ENCODE data around the gene RIN1. TPM values are rescaled to one million over a fixed set of nuclear protein-coding genes. Genes with fewer than 3 reads are reported as not detected.

Gene RIN1
- total and polyA plus RNA-seq, 2 of the 13 experiments (the other 11 are each of a cell fraction or from before 2014, with no cell fraction given) = 2.4 to 4.1 TPM

- TF ChIP-seq GFI1 (CRISPR knock-in tag; IDR thresholded peaks at IDR 0.05; ENCODE audit: borderline replicate concordance) (no peak), SP2 (CRISPR knock-in tag; IDR thresholded peaks at IDR 0.05) (peak; percentile 96), ZNF24 (IDR thresholded peaks at IDR 0.05) (no peak), HCFC1 (IDR thresholded peaks at IDR 0.05; ENCODE audit: low read depth, low read length) (peak; percentile 32; the same call in 1 of the 2 replicates), SRF (IDR thresholded peaks at IDR 0.05; ENCODE audit: low read depth, low read length) (no peak), HDAC2 (CRISPR knock-in tag; IDR thresholded peaks at IDR 0.05) (peak; percentile 10), BRD4 (CRISPR knock-in tag; IDR thresholded peaks at IDR 0.05) (peak; percentile 72; the same call in 1 of the 2 replicates), ZNF710 (CRISPR knock-in tag; IDR thresholded peaks at IDR 0.05; ENCODE audit: borderline replicate concordance) (peak; percentile 58; the same call in 1 of the 2 replicates), REST (IDR thresholded peaks at IDR 0.05; ENCODE audit: borderline replicate concordance in 1 of 2, low read depth in 1 of 2, low read length in 2 of 2) (peak in 1 of 2 experiments; percentile 47; a peak in 1 of 4 replicates), IKZF1 (IDR thresholded peaks at IDR 0.05) (no peak), ZBTB38 (CRISPR knock-in tag; IDR thresholded peaks at IDR 0.05) (no peak), NCOR1 (IDR thresholded peaks at IDR 0.05; ENCODE audit: borderline replicate concordance, low read length) (no peak), ZNF124 (CRISPR knock-in tag; IDR thresholded peaks at IDR 0.05) (0 out of 2 replicates have a peak, but pooled peaks have one; percentile 17)
- TF ChIP-seq, protein P1, sequence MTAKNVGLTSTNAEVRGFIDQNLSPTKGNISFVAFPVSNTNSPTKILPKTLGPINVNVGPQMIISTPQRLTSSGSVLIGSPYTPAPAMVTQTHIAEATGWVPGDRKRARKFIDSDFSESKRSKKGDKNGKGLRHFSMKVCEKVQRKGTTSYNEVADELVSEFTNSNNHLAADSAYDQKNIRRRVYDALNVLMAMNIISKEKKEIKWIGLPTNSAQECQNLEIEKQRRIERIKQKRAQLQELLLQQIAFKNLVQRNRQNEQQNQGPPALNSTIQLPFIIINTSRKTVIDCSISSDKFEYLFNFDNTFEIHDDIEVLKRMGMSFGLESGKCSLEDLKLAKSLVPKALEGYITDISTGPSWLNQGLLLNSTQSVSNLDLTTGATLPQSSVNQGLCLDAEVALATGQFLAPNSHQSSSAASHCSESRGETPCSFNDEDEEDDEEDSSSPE (CRISPR knock-in tag; IDR thresholded peaks at IDR 0.05) = peak; percentile 47; the same call in 1 of the 2 replicates
- TF ChIP-seq, protein P2, sequence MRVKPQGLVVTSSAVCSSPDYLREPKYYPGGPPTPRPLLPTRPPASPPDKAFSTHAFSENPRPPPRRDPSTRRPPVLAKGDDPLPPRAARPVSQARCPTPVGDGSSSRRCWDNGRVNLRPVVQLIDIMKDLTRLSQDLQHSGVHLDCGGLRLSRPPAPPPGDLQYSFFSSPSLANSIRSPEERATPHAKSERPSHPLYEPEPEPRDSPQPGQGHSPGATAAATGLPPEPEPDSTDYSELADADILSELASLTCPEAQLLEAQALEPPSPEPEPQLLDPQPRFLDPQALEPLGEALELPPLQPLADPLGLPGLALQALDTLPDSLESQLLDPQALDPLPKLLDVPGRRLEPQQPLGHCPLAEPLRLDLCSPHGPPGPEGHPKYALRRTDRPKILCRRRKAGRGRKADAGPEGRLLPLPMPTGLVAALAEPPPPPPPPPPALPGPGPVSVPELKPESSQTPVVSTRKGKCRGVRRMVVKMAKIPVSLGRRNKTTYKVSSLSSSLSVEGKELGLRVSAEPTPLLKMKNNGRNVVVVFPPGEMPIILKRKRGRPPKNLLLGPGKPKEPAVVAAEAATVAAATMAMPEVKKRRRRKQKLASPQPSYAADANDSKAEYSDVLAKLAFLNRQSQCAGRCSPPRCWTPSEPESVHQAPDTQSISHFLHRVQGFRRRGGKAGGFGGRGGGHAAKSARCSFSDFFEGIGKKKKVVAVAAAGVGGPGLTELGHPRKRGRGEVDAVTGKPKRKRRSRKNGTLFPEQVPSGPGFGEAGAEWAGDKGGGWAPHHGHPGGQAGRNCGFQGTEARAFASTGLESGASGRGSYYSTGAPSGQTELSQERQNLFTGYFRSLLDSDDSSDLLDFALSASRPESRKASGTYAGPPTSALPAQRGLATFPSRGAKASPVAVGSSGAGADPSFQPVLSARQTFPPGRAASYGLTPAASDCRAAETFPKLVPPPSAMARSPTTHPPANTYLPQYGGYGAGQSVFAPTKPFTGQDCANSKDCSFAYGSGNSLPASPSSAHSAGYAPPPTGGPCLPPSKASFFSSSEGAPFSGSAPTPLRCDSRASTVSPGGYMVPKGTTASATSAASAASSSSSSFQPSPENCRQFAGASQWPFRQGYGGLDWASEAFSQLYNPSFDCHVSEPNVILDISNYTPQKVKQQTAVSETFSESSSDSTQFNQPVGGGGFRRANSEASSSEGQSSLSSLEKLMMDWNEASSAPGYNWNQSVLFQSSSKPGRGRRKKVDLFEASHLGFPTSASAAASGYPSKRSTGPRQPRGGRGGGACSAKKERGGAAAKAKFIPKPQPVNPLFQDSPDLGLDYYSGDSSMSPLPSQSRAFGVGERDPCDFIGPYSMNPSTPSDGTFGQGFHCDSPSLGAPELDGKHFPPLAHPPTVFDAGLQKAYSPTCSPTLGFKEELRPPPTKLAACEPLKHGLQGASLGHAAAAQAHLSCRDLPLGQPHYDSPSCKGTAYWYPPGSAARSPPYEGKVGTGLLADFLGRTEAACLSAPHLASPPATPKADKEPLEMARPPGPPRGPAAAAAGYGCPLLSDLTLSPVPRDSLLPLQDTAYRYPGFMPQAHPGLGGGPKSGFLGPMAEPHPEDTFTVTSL (CRISPR knock-in tag; IDR thresholded peaks at IDR 0.05; ENCODE audit: borderline replicate concordance) = no peak
Measured at GRCh38 chr11:66288671-66289547, 47.3 kb downstream of the RIN1 start, which contains the start of gene YIF1A (continued).

Data from HepG2 (cell line).